ENCODE data around the gene CFTR.

DNA sequence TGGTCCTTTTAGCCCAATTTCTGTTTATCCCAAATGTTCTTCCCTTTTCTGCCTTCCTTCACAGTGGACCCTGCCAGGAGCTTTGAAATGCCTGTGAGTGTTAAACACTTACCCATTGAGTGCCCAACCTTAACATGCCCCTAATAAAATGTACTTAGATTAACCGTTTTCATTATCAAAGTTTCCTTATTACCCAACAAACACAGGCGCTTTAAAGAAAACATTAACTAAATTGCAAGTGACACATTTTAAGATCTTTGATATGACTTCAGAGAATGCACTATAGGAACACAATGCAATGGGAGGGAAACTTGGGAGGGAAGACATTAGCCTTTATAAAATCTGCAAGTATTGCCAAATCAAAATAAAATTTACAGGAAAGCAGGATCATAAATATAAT lies 177.0 kb downstream of the CFTR start:
- TF ChIP-seq, protein P1, sequence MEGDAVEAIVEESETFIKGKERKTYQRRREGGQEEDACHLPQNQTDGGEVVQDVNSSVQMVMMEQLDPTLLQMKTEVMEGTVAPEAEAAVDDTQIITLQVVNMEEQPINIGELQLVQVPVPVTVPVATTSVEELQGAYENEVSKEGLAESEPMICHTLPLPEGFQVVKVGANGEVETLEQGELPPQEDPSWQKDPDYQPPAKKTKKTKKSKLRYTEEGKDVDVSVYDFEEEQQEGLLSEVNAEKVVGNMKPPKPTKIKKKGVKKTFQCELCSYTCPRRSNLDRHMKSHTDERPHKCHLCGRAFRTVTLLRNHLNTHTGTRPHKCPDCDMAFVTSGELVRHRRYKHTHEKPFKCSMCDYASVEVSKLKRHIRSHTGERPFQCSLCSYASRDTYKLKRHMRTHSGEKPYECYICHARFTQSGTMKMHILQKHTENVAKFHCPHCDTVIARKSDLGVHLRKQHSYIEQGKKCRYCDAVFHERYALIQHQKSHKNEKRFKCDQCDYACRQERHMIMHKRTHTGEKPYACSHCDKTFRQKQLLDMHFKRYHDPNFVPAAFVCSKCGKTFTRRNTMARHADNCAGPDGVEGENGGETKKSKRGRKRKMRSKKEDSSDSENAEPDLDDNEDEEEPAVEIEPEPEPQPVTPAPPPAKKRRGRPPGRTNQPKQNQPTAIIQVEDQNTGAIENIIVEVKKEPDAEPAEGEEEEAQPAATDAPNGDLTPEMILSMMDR (IDR thresholded peaks at IDR 0.05), result no peak
- TF ChIP-seq POLR2A (IDR thresholded peaks at IDR 0.05), result no peak

All from body of pancreas (tissue), 4 donors.